Tibial nerve (tissue), 4 donors: ENCODE measurements around the gene AKT1.

Experiments used
- CTCF ChIP-seq, 5 experiments: fragments of 200-600 bp in 3 of 5; fragments of 450-650 bp in 2 of 5; sonication (generic) in 3 of 5; IDR thresholded peaks; one replicate each; pipeline ENCODE4 v1.5.1; 2016 to 2019; ENCODE audit warnings: antibody characterized with exemption in 5 of 5, mild to moderate bottlenecking in 3 of 5, moderate library complexity in 2 of 5
- EP300 ChIP-seq, 2 donors: sonication (generic); formaldehyde crosslinking; IDR thresholded peaks; one replicate each; pipeline ENCODE4 v1.6.1; 2017; ENCODE audit warnings: antibody characterized with exemption in 2 of 2, mild to moderate bottlenecking in 1 of 2
- POLR2A ChIP-seq, 2 donors: fragments of 450-650 bp; IDR thresholded peaks; one replicate each; pipeline ENCODE4 v1.6.1; 2017; ENCODE audit warnings: antibody characterized with exemption in 2 of 2, mild to moderate bottlenecking in 2 of 2, moderate library complexity in 2 of 2

GRCh38 chr14:104745431-104745830, 50.1 kb downstream of the AKT1 start:
- TF ChIP-seq CTCF (IDR thresholded peaks at IDR 0.05) (no peak), POLR2A (IDR thresholded peaks at IDR 0.05) (no peak), EP300 (IDR thresholded peaks at IDR 0.05) (no peak)
